Stimulated activated CD4-positive, alpha-beta T cell treated with anti-CD3 and anti-CD28 coated beads, Interleukin-1b, Interleukin-23, amount 100 ng/mL, for 48 hours (primary cell): ENCODE measurements around the gene ACP2.
A peak's percentile ranks its signal among the peaks of the same experiment; 100 is the strongest.
"Not testable (repeated sequence)": the region's sequence is repeated elsewhere in the genome, so short reads cannot be mapped to it uniquely, and the experiment has no call there.

Experiments
- DNase-seq: peaks from one replicate; pipeline ENCODE4 v3.0.0-alpha.2; 2020

ACP2 gene

DNA sequence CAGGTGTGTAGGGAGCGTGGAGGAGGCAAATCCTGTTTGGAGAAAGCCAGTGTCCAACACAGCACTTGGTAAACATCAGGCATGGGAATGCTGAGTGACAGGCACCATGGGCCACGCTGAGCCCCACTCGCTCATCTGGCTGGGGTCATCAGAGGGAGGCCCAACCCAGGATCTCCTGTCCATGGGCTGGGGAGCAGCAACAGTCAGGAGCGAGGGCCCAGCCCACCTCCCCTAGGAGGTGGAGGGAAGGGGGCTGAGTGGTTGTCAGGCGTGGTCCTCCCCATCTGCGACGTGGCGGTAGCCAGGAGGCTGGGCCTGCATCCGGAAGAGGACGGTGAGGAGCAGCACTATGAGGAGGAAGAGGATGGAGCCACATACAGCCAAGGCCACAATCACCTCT, 8.8 kb downstream of the ACP2 start:
- no peak for DNase-seq

DNA sequence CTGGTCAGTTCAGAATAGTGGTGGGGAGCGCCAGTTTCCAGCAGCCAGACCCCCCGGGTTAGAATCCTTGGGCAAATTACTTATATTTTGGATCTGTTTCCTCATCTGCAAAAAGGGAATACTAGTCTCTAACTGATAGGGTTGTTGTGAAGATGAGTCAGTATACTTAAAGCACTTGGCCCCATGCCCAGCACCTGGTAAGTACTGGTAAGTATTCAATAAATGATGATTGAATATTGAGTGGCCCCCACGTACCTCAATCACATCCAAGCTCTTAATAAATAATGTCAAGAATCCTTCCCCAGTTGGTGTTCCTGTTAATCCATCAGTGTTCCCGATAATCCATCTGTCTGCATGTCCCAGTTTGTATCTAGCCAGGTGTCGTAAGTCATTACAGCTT, 12.1 kb downstream of the ACP2 start:
- DNase-seq: no peak

DNA sequence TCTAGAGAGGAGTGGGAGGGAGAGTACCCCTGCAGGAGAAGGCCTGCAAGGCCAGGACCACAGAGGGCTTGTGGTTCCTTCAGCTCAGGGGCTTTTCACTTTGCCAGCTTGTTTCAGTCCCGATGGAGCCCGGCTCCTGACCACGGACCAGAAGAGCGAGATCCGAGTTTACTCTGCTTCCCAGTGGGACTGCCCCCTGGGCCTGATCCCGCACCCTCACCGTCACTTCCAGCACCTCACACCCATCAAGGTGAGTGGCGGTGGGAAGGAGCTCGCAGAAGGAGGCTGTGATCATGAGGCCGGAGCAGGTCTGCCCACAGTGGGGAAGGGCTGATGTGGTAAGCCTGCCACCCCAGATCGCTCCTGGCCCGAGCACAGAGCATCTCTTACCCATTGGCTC, 13.5 kb downstream of the ACP2 start:
- no peak for DNase-seq

DNA sequence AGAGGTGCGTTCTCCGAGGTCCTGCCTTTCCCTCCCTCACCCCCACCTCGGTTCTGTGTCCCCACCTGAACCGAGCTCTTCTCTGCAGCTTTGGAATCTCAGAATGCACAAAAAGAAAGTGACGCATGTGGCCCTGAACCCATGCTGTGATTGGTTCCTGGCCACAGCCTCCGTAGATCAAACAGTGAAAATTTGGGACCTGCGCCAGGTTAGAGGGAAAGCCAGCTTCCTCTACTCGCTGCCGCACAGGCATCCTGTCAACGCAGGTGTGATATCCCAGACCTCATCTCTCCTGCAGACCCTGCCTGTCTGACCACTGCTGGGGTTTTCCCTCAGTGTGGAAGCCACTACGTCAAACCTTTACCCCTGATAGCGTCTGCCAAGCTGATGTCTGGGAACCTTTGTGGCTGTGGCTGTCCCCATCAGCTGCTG, 13.9 kb downstream of the ACP2 start:
- peak; percentile 16 for DNase-seq

DNA sequence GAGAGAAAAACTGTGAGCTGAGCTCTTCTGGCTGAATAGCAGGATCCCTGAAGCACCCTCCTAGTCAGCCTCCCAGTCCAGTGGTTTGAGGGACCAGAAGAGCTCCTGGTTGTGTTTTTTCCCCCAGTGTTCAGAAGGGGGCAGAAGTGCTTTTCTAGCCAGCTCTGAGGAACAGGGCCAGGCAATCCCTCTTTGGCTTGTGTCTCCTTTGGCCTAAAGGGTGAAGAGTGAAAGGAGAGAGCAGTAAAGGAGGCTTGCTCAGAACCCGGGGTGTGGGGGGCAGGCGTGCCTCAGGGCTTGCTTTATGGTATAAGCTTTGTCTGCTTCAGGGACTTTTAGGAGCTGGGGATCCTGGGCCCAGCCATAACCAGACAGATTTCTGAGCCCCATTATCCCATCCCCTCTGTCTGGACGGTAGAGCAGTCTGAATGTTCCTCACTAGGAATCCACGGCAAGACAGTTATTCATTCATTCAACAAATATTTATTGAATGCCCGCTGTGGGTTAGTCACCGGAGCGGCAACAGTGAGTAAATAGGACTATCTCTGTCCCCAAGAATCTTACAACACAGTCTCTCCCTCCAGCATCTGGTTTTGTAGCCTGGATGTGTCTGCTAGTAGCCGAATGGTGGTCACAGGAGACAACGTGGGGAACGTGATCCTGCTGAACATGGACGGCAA, 14.5 kb downstream of the ACP2 start:
- DNase-seq: no peak

DNA sequence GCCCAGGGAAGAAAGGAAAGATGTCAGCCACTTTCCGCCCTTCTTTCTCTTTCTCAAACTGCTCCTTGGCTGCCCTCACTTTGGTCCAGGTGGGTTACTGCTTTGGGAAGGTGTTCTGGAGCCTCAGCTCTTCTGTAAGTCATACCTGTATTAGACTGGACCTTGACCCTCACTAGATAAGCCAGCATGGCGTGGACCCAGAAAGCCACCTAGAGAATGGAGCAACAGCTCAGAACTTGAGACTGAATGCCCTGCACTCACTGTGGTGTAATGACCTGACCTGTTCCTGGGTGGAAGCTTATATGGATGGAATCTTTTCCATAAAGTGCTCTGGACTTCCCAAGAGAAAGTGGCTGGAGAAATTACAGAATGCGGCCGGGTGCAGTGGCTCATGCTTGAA, 15.6 kb downstream of the ACP2 start:
- DNase-seq: no peak

DNA sequence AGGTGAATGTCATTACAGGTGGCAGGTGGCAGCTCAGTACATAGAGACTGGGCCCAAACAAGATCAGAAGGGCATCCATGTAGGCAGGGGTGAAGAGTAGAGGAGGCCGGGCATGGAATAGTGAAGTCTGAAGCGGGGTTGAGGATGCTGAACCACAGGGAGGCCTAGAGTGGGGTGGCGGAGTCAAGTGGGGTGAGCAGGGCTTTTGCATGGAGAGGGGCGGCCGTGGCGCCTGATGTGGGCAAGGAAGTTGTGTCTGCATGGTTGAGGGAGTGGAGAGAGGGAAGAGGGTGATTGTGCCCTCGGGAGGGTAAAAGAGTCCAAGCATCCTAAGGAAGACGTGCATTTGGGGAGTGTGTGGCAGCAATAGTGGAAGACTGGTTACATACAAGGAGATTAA, 19.5 kb downstream of the ACP2 start:
- no peak for DNase-seq

DNA sequence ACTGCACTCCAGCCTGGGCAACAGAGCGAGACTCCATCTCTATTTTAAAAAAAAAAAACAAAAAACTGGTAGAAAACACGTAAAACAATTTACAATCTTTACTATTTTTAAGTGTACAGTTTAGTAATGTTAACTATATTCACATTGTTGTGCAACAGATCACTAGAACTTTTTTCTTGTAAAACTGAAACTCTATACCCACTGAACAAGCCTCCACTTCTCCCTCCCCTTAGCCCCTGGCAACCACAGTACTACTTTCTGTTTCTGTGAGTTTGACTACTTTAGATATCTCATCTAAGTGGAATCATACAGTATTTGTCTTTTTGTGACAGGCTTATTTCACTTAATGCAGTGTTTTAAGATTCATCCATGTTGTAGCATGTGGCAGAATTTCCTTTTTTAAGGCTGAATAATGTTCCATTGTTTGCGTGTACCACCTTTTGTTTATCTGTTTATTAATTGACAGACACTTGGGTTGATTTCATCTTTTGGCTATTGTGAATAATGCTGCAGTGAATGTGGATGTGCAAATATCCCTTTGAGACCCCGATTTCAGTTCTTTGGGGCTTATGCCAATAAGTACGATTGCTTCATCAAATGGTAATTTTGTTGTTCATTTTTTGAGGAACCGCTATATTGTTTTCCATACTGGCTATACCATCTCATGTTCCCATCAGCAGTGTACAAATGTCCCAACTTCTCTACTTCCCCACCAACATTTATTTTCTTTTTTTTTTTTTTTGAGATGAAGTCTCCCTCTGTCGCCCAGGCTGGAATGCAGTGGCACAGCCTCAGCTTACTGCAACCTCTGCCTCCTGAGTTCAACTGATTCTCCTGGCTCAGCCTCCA, 22.8 kb downstream of the ACP2 start:
- peak; percentile 28 for DNase-seq

DNA sequence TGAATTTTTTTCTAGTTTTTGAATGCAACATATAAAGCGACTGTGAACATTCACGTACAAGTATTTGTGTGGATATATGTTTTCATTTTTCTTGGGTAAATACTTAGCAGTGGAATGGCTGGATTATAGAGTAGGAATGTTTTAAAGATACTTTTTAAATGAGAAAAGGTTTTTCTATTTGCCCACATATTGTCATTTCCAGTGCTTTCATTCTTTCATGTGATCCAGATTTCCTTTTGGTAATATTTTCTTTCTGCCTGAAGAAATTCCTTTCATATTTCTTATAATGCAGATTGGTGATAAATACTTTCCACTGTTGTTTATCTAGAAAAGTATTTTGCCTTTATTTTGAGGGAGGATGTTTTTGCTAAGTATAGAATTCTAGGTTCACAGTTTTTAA, 25.9 kb downstream of the ACP2 start:
- no peak for DNase-seq

DNA sequence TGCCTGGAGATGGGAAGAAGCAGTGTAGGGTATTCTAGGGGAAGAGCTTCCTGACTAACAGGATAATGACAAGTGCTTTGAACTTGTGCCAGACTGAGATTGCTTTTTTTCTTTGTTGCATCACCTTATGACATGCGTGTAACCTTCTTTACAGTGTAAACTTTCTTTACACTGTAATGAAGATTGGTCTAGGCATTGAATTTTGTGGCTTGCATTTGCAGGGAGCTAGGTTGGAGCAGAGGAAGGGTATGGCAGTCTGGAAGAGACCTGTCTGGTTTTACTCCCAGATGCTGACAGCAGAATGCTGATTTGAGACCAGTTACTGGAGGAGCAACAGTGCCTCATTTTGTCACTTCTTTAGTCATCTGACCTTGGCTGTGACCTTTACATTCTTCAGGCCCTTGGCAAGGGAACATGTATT, 28.2 kb downstream of the ACP2 start:
- DNase-seq: no peak

DNA sequence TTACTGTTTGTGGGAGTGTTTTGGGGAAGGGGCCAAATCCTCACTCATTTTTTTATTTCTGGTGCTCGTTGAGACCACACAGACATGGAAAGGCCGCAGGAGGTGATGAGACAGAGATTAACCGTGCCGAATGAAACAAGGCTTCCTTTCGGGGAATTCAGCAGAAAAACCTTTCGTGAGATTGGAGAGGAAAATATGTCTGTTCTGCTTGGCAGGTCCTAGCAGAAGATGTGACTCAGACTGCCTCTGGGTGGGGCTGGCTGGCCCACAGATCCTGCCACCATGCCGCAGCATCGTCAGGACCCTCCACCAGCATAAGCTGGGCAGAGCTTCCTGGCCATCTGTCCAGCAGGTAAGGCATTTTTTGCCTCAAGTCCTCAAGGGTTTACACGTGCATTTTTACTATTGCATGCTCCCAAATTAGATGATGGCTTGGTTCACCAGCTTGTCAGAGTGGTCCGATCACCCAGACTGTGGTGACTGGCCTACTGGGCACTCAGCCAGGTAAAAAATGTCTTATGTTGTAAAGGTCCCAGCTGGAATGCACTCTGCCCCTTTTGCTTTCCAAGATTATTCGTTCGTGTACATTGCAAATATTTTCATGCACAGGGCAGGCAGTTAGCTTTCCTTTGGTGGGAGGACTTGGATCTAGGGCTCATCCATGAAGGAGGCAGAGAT, 32.4 kb downstream of the ACP2 start:
- DNase-seq: peak; percentile 74

DNA sequence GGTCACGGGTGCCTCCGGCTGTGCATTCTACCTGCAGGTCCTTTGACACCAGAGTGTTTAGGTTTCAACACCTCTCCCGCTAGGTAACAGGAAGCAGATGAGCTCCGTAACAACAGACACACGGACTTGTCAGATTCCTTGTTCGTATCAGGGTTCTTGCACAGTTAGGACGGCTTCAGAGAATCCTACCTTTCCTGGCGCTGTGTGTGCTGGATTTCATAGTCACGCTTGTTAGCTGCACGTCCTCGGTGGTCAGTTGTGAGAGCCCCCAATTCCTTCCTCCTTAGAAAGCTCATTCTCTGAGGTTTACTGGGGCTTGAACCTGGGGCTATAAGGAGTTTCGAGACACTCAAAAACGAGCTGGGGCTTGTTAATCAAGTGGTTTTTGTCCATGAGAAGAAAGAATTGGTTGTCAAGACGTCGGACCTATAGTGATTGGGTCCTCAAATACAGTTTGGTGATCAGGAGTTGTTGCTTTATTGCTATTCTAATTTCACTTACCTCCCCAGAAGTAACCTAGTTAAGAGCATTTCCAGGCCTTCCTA, 33.2 kb downstream of the ACP2 start:
- DNase-seq: no peak

DNA sequence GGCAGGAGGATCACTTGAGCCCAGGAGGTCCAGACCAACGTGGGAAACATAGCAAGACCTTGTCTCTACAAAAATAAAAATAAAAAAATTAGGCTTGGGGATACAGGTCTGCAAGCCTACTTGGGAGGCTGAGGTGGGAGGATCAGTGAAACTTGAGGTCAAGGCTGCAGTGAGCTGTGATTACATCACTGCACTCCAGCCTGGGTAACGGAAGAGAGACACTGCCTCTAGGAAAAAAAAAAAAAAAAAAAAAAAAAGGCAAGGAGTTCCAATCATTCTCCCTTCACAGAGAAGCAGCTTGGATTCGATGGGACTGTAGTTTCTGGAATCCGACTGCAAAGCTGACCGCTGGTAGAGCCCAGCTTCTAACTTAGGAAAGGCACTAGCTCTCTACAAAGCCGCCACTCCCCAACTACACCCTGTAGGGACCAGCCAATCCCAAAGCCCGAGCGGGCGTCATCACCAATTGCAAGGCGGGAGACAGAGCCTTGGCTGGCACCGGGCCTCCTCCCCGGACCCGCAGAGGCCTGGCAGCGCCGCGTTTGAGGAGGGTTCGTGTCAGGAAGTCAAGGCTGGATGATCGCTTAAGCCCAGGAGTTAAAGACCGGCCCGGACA, 34.6 kb downstream of the ACP2 start:
- DNase-seq: peak; percentile 91

DNA sequence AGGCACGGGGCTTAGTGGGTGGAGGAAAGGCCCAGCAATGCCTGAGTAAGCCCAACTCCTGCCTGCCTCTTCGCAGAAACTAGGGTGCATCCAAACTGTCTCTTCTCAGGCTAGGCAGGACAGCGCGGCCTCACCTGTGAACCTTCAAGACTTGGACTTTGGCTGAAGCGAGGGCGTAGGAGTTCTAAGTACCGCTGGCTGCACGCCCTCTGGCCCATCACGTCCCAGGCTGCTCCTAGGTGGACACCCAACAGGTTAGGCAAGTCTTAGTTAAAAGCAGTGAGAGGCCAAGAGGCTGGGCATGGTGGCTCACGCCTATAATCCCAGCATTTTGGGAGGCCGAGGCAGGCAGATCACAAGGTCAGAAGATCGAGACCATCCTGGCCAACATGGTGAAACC, 35.7 kb downstream of the ACP2 start:
- DNase-seq: no peak

DNA sequence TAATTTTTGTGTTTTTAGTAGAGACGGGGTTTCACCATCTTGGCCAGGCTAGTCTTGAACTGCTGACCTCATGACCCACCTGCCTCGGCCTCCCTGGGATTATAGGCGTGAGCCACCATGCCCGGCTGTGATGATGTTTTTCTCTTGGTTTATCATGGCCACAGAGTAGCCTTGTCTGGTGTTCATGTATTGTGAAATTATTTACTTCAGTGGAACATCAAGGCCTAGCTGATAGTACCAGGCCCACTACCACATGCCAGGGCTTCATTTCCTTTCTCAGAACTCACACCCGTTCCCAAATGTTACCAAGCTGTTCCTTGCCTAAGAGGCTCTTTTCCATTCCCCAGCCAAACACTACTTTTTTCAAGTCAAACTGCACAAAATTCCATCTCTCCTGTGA, 40.0 kb downstream of the ACP2 start:
- no peak for DNase-seq

DNA sequence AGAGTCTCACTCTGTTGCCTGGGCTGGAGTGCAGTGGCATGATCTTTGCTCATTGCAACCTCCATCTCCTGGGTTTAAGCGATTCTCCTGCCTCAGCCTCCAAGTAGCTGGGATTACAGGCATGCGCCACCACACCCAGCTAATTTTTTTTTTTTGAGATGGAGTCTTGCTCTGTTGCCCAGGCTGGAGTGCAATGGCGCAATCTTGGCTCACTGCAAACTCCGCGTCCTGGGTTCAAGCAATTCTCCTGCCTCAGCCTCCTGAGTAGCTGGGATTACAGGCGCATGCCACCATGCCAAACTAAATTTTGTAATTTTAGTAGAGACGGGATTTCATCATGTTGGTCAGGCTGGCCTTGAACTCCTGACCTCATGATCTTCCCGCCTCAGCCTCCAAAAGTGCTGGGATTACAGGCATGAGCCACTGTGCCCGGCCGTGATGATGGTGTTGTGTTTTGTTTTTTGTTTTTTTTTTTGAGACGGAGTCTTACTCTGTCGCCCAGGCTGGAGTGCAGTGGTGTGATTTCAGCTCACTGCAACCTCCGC, 40.5 kb downstream of the ACP2 start:
- not testable (repeated sequence) for DNase-seq

DNA sequence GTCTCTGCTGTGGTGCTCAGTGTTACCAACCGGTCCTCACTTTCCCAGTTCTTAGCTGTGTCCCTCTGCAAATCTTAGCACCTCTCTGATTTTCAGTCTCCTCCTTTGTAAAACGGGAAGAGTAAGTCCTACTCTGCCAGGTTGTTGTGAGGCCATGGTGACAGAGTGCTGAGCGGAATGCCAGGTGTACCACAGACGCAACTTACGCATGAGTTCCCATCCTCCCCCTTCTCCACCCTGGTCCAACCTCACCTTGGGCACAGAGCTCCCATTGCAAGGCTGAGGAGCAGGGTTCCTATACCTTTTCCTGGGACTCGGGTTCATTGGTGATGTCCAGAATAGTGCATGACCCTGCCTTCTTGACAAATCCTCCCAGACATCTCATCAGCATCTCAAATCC, 41.2 kb downstream of the ACP2 start:
- DNase-seq: no peak

DNA sequence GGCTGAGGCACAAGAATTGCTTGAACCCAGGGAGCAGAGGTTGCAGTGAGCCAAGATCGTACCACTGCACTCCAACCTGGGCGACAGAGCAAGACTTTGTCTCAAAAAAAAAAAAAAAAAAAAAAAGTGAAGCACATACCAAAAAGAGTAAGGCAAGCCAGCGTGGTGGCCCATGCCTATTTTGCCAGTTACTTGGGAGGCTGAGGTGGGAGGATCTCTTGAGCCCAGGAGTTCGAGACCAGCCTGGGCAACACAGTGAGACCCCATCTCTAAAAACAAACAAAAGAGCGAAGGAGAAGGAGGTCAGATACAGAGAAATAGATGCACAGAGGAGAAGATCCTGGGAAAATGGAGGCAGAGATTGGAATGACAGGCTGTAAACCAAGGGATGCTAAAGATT, 42.0 kb downstream of the ACP2 start:
- DNase-seq: not testable (repeated sequence)

DNA sequence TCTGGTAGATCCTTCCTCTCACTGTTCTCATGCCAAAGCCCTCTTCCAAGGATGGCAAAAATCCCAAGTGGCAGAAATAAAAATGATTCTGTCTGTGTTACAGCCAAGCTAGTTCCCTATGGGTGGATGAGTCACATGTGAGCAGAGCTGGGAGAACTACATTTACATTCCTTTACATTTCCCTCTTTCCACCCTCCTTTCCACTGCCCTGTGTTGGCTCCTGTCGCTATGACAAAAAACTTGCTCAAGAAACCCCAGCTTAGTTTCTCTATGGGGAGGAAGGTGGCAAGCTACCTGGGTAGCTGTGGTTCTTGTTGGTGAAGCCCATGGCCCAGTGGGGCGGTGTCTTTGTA, 44.0 kb downstream of the ACP2 start:
- DNase-seq: no peak

DNA sequence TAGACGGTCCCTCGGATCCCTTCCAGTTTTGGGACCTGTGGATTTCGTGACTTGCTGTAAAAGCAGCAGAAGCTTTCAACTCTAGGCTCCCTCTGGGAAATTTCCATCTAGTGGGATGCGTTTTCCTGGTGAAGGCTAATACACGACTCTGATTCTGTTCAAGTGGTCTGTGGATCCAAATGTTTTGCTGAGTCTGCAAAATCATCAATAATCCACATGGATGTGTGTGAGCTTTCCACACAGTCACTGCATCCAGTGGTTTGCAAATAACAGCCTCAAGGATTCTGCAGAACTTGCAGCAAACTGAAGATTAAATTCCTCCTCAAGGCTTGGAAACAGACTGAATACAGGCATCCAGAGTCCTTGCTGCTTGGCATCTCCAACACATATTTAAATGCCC, 46.0 kb downstream of the ACP2 start:
- no peak for DNase-seq

DNA sequence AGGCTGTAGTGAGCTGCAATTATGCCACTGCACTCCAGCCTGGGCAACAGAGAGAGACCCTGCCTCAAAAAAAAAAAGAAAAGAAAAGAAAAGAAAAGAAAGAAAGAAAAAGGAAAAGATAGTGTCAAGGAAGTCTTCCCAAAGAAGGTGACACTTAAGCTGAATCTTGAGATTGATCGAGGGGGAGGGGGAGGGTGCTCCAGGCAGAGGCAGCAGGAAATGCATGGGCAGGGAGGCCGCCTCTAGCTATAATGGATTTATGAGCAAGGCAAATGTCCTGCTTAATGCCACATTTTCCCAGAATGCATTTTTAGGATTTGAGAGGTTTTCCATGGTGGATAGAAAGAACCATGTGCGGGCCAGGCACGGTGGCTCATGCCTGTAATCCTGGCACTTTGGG, 47.6 kb downstream of the ACP2 start:
- no peak for DNase-seq

DNA sequence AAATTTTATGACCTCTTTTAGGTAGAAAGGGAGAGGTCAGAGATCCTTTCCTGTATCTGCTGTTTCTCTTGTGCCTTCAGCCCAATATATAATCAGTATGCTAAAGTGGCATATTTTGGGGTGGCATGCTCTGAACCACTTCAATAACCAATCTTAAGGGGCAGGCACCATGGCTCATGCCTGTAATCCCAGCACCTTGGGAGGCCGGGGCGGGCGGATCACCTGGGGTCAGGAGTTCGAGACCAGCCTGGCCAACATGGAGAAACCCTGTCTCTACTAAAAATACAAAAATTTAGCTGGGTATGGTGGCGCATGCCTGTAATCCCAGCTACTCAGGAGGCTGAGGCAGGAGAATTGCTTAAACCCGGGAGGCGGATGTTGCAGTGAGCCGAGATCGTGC, 50.5 kb downstream of the ACP2 start:
- DNase-seq: not testable (repeated sequence)

DNA sequence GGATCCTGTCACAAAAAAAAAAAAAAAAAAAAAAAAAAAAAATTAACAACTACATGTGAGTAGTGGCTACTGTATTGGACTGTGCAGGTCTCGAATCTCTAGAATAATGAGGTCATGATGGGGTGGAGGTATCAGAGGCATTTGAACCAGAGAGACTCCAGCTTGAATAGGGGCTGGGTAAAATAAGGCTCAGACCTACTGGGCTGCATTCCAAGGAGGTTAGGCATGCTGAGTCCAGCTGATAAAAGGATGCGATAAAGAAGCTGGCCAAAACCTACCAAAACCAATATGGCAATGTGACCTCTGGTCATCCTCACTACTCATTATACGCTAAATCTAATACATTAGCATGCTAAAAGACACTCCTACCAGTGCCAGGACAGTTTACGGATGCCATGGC, 56.5 kb downstream of the ACP2 start:
- DNase-seq: no peak
